Stimulated activated CD8-positive, alpha-beta memory T cell treated with anti-CD3 and anti-CD28 coated beads, Interleukin-4, amount 100 ng/mL, for 24 hours (primary cell): ENCODE results near the gene GRN.
"Not testable (repeated sequence)": the region's sequence is repeated elsewhere in the genome, so short reads cannot be mapped to it uniquely, and the experiment has no call there.

Experiments used
- DNase-seq: peaks from one replicate; pipeline ENCODE4 v3.0.0-alpha.2; 2020; ENCODE audit warnings: low read depth

GRN gene

GRCh38 chr17:44346064-44346844 lies 1.2 kb downstream of the GRN start:
- no peak for DNase-seq

GRCh38 chr17:44347206-44348055 lies 2.3 kb downstream of the GRN start:
- not testable (repeated sequence) for DNase-seq

GRCh38 chr17:44348234-44348987 lies 3.3 kb downstream of the GRN start:
- DNase-seq = no peak

GRCh38 chr17:44348988-44349364 lies 3.9 kb downstream of the GRN start:
- DNase-seq = no peak

GRCh38 chr17:44349553-44350070 lies 4.5 kb downstream of the GRN start:
- DNase-seq = no peak

GRCh38 chr17:44350733-44351226 lies 5.7 kb downstream of the GRN start:
- peak; percentile 60 for DNase-seq

- no peak for DNase-seq
These were observed 6.4 kb downstream of the GRN start for GRCh38 chr17:44351464-44351863.

GRCh38 chr17:44351961-44352827 lies 7.1 kb downstream of the GRN start:
- no peak for DNase-seq

GRCh38 chr17:44352828-44353671 lies 7.9 kb downstream of the GRN start:
- no peak for DNase-seq

- DNase-seq = no peak
These were observed 8.7 kb downstream of the GRN start for GRCh38 chr17:44353672-44354331.

GRCh38 chr17:44354582-44355561 lies 9.8 kb downstream of the GRN start:
- DNase-seq = peak; percentile 48

- DNase-seq = no peak
These were observed 10.6 kb downstream of the GRN start for GRCh38 chr17:44355642-44356099.

- DNase-seq = no peak
These were observed 11.1 kb downstream of the GRN start for GRCh38 chr17:44356241-44356640.

GRCh38 chr17:44358066-44358465 lies 13.0 kb downstream of the GRN start:
- no peak for DNase-seq

- no peak for DNase-seq
These were observed 13.9 kb downstream of the GRN start for GRCh38 chr17:44359006-44359405.

- DNase-seq = no peak
These were observed 14.5 kb downstream of the GRN start for GRCh38 chr17:44359458-44360143.

GRCh38 chr17:44360144-44360533 lies 15.0 kb downstream of the GRN start:
- DNase-seq = no peak

- DNase-seq = no peak
These were observed 15.7 kb downstream of the GRN start for GRCh38 chr17:44360826-44361225.
